Daoy (cell line): ENCODE results near the gene ERRFI1. TPM values are rescaled to one million over a fixed set of nuclear protein-coding genes. Genes with fewer than 3 reads are reported as not detected.

Experiments used
- DNase-seq: peaks from one replicate; pipeline ENCODE4 v3.0.0-alpha.2; 2015; ENCODE audit warnings: low read depth
- total RNA-seq: library from RNA; depleted of rRNA; stranded (reverse); fragments of >200 nt; shearing (Covaris generic); gene quantifications from 2 replicates; pipeline ENCODE4 v1.2.3, GENCODE V29; 2014

The ERRFI1 gene
- total RNA-seq, 1 experiment from 2014 or later = 95.0 TPM

DNA sequence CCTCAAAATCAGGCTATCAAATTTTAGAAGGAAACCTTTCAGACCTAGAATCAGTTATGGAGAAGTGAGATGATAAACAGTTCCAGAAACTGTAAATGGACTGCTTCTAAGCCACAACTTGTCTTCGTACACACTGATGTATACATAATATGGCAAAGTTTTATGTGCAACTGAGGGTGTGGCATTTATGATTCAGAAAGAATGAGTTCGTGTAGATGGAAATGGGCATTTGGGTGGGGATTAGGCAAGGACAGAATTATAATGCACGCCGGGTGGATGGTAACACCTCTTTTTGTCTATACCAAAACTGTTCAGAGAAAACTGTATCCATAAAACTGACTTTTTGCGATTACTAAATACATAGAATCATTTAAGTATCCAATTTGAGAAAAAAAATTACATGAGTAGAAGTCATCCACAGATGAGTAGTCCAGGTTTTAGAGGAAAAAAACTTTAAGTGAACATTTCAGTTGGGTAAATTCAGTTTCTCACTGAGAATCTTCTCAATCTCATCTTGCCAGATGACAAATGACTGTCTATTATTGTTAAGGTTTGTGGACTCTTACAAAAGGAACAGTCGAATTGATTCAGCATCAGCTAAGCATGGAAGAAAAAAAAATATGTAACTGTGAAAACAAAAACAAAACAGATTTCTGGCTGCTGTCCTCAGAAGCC lies 22.5 kb downstream of the ERRFI1 start:
- DNase-seq = no peak

DNA sequence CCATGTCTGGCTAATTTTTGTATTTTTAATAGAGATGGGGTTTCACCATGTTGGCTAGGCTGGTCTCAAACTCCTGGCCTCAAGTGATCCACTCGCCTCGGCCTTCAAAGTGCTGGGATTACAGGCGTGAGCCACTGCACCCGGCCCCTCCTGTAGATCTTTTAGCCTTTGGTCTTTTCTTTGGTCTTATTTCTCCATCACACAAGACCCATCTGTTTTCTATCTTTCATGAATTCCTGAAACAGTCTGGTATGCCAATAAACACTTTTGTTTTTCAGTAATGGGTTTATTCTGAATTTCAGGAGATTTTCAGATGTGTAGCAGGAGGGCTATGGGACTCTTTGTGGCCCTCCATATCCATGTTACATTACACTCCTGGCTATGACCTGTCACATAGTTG lies 23.2 kb downstream of the ERRFI1 start:
- DNase-seq = no peak

DNA sequence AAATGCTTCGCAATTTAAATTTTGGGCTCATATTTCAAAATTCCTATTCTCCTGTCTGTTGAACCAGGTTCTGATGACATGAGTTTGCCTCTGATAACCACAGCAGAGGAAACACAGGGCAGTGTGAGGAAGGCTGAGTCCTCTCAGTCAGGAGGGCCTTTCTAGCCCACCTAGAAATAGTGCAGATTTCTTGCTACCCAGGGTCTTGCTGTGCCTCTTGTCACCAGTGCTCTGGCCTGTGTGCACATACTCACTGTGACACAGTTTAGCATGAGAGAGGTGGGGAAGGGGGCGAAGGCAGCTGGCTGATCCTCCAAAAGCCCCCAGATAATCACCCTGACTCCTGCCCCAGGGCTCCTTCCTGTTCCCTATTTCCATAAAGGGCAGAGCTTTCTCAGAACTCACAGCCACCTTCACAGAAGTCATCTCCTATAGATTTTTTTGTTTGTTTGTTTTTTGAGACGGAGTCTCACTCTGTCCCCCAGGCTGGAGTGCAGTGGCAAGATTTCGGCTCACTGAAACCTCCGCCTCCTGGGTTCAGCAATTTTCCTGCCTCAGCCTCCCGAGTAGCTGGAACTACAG lies 23.7 kb downstream of the ERRFI1 start:
- no peak for DNase-seq

DNA sequence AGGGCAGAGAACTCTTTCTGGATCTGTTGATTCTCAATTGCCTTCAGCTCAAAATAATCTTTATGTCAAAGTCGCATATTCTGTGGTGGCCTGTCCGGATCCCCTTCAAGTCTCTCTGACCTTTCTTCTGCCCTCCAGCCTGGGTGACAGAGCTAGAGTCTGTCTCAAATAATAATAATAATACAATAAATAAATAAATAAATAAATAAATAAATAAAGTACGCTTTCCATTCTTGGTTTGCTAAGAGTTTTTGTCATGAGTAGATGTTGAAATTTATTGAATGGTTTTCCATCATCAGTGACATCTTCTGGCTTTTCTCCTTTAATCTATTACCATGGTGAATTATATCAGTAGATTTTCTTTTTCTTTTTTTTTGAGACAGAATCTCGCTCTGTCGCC lies 30.7 kb downstream of the ERRFI1 start:
- DNase-seq = no peak

DNA sequence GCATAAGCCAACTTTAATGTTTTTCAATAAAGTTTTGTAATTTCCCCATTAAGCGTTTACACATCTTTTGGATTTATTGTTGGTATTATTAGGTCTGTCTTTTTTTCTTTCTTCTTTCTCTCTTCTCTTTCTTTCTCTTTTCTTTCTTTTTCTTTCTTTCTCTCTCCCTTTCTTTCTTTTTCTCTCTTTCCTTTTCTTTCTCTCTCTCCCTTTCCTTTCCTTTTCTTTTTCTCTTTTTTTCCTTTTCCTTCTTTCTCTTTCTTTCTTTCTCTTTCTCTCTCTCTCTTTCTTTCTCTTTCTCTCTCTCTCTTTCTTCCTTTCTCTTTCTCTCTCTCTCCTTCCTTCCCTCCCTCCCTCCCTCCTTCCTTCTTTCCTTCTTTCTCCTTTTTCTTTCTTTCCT lies 31.3 kb downstream of the ERRFI1 start:
- no peak for DNase-seq

DNA sequence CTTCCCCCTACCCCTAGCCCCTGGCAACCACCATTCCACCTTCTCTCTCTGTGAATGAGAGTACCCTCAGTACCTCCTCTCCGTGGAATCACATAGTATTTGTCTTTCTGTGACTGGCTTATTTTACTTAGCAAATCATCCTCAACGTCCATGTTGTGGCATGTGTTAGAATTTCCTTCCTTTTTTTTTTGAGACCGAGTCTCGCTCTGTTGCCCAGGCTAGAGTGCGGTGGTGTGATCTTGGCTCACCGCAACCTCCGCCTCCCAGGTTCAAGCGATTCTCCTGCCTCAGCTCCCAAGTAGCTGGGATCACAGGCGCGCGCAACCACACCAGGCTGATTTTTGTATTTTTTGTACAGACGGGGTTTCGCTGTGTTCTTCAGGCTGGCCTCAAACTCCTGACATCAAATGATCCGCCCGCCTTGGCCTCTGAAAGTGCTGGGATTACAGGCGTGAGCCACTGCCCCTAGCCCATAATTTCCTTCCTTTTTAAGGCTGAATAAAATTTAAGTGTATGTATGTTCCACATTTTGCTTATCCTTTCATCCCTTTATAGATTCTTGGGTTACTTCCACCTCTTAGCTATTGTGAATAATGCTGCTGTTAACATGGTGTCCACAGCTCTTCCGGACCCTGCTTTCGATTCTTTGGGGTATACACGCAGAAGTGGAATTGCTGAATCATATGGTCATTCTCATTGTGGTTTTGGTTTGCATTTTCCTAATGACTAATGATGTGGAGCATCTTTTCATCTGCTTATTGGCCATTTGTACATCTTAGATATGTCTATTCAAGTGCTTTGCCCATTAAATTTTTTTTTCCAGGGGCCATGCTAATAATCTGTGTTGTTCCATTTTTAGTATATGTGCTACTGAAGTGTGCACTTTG lies 32.3 kb downstream of the ERRFI1 start:
- DNase-seq = peak; percentile 66

DNA sequence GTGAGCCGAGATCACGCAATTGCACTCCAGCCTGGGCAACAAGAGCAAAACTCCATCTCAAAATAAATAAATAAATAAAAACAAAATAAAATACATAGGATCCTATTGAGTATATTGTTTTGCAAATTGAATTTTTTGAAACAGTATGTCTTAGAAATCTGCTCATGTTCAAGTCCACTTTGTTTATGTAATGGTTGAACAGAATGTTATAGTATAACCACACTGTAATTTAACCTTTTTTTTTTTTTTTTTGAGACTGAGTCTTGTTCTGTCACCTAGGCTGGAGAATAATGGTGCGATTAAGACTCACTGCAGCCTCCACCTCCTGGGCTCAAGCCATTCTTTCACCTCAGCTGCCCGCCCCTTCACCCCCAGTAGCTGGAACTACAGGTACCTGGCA lies 33.2 kb downstream of the ERRFI1 start:
- DNase-seq = no peak

DNA sequence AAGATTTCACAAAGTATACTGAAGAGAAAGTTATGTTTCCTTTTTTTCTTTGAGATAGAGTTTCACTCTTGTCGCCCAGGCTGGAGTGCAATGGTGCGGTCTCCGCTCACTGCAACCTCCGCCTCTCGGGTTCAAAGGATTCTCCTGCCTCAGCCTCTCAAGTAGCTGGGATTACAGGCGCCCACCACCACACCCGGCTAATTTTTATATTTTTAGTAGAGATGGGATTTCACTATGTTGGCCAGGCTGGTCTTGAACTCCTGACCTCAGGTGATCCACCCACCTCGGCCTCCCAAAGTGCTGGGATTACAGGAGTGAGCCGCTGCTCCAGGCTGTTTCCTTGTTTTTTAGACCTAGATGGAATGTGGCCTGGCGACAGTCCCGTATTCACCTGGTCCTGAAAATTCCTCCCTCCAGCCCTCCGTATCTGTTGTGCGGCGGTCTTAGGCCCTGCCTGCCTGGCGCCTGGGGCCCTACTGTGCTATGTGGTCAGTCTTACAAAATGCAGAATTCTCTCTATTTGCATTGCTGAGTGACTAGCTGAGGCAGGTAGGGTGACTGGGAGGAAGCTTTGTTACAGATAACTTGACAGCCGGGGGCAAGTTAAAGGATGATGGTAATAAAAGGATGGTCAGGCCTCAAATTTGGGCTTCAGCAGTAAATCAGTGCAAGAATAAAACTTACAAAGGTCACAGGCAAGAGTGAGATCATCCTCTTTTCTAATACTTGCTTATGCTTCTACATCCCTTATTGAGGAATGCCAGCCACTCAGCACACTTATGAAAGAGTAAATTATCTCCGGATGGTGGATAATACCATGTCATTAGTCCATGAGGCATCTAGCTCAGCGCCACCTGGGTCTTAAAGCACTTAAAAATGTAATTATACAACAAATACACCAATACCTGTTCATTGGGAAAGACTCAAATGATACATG lies 34.3 kb downstream of the ERRFI1 start:
- DNase-seq = no peak

DNA sequence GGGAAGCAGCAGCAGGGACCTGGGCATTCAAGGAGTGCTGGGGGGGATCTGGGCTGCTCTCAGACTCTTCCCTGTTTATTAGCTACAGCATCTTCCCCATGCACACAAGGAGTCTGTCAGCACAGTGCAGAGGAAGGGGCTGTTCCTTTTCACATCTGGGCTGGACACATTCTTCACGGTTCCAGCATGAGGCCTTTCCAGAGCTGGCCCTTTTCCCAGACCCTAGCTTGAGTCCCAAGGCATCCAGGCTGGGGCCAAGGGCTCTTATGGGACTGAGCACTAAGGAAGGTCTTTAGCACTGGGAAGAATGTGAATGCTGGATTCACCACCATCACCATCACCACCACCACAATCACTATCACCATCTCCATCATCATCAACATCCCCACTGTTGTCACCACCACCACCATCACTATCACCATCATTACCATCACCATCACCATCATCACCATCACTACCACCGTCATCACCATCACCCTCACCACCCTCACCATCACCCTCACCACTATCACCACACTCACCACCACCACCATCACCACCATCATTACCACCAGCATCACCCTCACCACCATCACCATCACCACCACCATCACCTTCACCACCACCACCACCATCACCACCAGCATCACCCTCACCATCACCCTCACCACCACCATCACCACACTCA lies 36.2 kb downstream of the ERRFI1 start:
- no peak for DNase-seq

DNA sequence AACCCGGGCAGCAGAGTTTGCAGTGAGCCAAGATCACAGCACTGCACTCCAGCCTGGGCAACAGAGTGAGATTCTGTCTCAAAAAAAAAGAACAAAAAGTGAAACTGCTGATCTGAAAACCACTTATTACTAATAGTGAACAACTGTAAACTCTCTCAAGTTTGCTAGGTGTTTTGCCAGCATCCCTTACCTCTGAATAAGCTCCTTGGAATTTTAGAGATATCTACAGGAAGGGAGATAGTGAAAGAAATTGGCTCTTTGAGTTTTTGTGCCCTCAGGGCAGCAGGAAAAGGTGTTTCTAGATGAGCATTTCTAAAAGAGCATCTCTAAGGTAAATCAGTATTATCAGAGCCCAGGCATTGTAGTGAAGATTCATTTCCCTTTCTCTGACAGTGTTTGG lies 37.5 kb downstream of the ERRFI1 start:
- DNase-seq = no peak

DNA sequence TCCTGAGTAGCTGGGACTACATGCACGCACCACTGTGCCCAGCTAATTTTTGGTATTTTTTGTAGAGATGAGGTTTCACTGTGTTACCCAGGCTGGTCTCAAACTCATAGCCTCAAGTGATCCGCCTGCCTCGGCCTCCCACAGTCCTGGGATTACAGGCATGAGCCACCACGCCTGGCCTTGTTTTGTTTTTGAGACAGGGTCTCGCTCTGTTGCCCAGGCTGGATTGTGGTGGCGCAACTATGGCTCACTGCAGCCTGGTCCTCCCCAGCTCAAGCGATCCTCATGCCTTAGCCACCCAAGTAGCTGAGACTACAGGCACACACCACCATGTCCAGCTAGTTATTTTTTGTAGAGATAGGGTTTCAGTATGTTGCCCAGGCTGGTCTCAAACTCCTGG lies 38.6 kb downstream of the ERRFI1 start:
- no peak for DNase-seq

DNA sequence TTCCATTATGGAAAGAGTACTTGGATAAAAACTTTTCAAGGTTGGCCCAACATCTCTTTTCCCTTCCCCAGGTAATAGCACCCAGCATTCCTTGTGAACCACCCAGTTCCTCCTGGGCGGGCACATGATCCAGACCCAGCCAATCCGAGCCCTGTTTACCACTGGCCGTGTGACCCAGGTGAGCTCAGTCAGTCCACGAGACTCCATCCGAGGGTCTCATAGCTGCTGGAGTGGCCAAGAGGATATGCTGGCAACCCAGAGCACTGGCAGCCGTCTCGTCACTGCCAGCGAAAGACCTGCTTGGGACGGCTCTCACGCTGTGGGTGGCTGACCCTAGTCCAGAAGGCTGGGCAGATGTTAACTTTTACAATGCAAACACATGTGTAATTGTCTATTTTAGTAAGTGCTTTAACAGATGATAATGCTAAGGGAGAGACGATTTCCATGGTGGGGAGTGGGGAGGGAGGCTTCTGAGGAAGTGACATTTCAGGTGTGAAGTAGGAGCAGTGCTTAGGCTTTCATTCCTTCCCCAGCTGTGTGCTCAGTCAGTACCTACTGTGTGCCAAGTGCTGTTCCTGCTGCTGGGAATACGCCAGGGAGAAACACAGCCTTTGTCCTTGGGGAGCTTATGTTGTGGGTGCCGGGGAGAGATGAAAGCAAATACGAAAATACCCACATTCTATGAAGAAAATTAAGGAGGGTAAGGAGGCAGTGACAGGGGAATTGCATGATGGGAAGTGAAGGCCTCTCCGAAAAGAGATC lies 40.1 kb downstream of the ERRFI1 start:
- no peak for DNase-seq

DNA sequence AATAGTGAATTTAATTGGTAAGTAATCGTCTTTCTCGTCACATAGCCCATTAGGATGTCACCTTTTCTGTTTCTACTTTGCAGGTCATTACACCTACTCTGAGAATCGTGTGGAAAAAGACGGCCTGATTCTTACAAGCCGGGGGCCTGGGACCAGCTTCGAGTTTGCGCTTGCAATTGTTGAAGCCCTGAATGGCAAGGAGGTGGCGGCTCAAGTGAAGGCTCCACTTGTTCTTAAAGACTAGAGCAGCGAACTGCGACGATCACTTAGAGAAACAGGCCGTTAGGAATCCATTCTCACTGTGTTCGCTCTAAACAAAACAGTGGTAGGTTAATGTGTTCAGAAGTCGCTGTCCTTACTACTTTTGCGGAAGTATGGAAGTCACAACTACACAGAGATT lies 41.3 kb downstream of the ERRFI1 start:
- DNase-seq = no peak

DNA sequence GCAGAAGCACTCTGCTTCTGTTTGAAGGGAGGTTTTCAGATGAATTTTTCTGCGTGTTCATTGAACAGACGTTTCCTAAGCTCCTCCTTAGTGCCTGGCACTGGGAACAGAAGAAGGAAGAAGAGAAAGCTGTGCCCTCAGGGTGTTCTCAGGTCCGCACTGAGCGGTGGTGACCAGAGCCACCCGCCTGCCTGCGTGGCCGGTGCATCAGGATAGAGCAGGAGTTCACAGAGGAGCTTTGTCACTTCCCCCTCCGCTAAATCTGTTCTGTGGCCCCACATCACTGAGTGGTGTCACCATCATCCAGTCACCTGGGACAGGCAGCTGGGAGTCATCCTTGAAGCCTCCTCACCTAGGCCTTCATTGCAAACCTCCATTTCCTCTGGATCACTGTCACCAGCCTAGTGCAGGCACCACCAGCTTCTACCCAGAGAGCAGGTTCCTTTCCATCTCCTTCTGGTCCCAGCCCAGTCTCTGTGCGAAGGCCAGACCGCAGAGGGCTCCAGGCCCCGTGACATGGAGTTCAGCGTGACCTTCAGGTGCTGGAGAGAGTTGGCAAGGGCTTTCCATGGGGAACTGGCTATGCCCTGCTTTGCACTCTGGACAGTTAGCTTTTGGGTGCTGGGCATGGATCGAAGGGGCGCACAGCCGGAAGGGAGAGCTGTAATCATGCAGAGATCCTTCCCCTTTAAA lies 42.9 kb downstream of the ERRFI1 start:
- DNase-seq = no peak

DNA sequence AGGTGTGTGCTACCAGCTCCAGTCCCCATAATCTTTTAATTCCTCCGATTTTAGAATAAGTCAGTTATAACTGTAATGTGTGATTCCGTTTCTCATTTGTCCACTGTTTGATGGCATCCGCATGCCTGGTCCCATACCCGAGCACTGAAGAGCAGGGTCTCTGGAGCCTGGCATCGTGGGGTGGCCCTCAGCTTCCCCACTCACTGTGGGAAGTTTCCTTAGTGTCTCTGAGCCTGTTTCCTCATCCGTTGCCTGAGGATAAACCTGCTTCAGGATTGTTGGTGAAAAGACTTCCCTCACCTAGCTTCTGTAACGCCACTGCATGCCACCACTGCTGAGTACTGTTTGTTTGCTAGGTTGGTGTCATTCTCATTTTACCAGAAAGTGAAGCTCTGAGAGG lies 45.1 kb downstream of the ERRFI1 start:
- DNase-seq = no peak

DNA sequence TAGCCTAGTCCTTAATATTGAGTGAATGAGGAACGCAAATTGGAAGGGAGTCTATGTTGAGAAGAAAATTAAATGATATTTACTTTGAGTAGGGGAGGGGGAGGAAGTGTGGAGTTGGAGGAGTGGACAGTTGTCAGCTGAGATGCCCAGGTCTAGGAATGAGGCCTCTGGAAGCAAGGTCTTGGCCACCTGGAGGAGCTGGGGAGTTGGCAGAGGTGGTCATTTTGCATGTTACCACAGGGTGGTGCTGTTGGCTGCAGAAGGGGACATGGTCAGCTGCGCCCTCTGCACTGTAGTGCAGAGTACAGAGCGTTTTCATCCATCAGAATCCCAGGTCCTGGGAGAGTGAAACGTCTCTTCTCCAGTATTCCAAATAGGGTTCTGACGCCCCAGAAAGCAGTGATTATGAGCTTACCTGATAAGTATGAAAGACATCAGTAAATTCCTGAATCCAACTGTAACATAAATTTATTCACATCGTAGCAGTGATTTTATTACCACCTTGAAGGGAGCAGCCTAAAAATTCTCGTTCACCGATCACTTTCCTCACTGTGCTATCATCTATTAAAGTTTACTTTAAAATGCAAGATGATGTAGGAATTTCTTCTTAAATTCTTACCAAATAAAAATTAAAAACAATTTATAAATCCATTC lies 50.8 kb downstream of the ERRFI1 start:
- peak; percentile 86 for DNase-seq

DNA sequence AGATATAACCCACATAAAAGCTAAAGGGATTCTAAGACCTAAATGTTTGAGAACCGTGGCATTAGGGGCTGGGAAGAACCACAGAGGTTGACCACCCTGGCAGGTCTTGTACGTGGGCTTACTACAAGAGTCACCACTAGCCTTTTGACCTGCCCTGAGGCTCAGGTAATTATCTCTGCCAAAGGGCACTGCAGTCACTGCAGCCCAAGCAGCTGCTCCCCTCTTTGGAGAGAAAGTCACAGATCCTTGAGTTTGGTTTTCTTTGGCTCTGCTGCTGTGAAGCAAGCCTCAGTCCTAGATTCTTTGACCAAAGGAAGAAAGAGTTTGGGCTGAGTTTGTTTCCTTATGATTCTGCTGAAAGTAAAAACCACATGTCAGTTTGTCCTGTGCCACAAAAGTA lies 53.0 kb downstream of the ERRFI1 start:
- no peak for DNase-seq

DNA sequence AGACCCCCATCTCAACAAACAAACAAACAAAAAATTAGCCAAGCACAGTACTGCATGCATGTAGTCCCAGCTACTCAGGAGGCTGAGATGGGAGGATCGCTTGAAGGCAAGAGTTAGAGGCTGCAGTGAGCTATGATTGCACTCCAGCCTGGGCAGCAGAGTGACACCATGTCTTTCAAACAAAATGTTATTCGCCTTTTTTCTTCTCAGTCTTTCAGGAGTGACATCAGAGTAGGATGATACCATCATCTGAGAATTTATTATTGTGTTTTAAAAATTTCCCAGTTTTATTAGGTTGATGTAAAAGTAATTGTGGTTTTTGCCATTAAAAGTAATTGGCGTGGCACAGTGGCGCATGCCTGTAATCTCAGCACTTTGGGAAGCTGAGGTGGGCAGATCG lies 53.8 kb downstream of the ERRFI1 start:
- DNase-seq = no peak

DNA sequence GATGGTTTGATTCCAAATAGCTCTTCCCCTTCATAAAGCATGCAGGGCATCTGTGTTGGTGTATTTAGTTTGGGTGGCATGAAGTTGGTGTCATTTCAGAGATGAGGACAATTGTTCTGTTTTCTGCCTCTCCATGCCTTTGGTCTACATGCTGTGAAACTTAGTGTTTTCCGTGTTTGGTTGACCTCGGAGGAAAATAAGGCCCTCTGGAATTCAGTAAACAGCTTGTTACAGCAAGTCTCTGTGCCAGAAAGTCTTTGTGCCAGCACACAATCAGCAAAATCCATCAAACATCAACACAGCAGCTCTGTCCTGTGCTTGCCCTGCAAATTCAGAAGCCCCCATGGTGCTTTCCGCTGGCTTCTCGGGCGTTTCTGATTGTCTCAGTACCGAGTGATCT lies 55.1 kb downstream of the ERRFI1 start:
- DNase-seq = no peak
